Endothelial cell of umbilical vein (primary cell): ENCODE data around the gene IFNA2. TPM values are rescaled to one million over a fixed set of nuclear protein-coding genes. Genes with fewer than 3 reads are reported as not detected.

Experiments
- BruUV-seq: library from RNA; stranded (reverse); fragments of 400-500 nt; replicated peaks from 2 replicates; lab custom pipeline; 2021; lab: Mats Ljungman, UMichigan
- CTCF ChIA-PET: fragments of 300-600, 350-600 bp; sonication (Branson Sonifier 250); formaldehyde crosslinking; loops from one replicate; lab custom pipeline; 2021; ENCODE audit warnings: antibody characterized with exemption, inconsistent platforms; lab: Charles Lee
- POLR2A ChIA-PET: fragments of 300-600, 350-600 bp; sonication (Branson Sonifier 250); formaldehyde crosslinking; loops from one replicate; lab custom pipeline; 2021; ENCODE audit warnings: antibody characterized with exemption, inconsistent platforms; lab: Charles Lee
- DNase-seq: peaks from one replicate; pipeline ENCODE4 v3.0.0-alpha.2; 2011; ENCODE audit warnings: low read depth, low spot score
- FAIRE-seq: peaks from 2 replicates; lab custom pipeline; 2011; peaks lifted over from hg19 to GRCh38; lab: Jason Lieb, UNC
- H2AFZ ChIP-seq: 2 replicates; pipeline ENCODE4 v1.6.0; 2012; ENCODE audit warnings: low read depth, low read length, control low read depth, inconsistent platforms
- H3K27ac ChIP-seq: 2 replicates; pipeline ENCODE4 v1.5.1; 2011; ENCODE audit warnings: low read depth, mild to moderate bottlenecking, control low read depth, low read length, moderate library complexity; ENCODE audit not compliant: insufficient read depth
- H3K27me3 ChIP-seq, 2 experiments: 2 replicates each; pipeline versions ENCODE4 v1.6.0 to v1.6.1; 2011; ENCODE audit warnings: low read length in 2 of 2, mixed read lengths in 1 of 2; ENCODE audit not compliant: control insufficient read depth in 2 of 2, insufficient read depth in 2 of 2
- H3K36me3 ChIP-seq, 2 experiments: 2 replicates in 1 of 2; 3 replicates in 1 of 2; pipeline ENCODE4 v1.5.1; 2011; ENCODE audit warnings: low read length in 2 of 2, mild to moderate bottlenecking in 1 of 2, moderate library complexity in 1 of 2; ENCODE audit not compliant: control insufficient read depth in 2 of 2, insufficient read depth in 2 of 2; ENCODE audit errors: extremely low read depth in 1 of 2
- H3K4me1 ChIP-seq: 3 replicates; pipeline ENCODE4 v1.5.1; 2011; ENCODE audit warnings: mild to moderate bottlenecking, low read length; ENCODE audit not compliant: control insufficient read depth, insufficient read depth; ENCODE audit errors: extremely low read depth
- H3K4me2 ChIP-seq: 2 replicates; pipeline ENCODE4 v1.6.1; 2011; ENCODE audit warnings: low read length, control low read depth, mixed read lengths; ENCODE audit not compliant: insufficient read depth
- H3K4me3 ChIP-seq, 3 experiments: fragments of 200-600 bp in 1 of 3; sonication (generic), shearing (Covaris generic) in 1 of 3; replicated peaks in 1 of 3; 2 replicates each; pipeline ENCODE4 v1.5.1; 2011 to 2016; ENCODE audit warnings: control low read depth in 3 of 3, low read length in 3 of 3, mild to moderate bottlenecking in 2 of 3, inconsistent platforms in 1 of 3, low read depth in 1 of 3, moderate library complexity in 1 of 3; ENCODE audit not compliant: insufficient read depth in 1 of 3
- H3K79me2 ChIP-seq: 2 replicates; pipeline ENCODE4 v1.6.0; 2012; ENCODE audit warnings: low read length, inconsistent platforms; ENCODE audit not compliant: control insufficient read depth, insufficient read depth
- H3K9ac ChIP-seq: replicated peaks from 2 replicates; pipeline ENCODE3; 2011; ENCODE audit warnings: low read length, control low read depth; ENCODE audit not compliant: insufficient read depth; ENCODE audit errors: extremely low read depth
- H3K9me1 ChIP-seq: replicated peaks from 3 replicates; pipeline ENCODE4 v1.6.0; 2011; ENCODE audit warnings: mild to moderate bottlenecking, low read length; ENCODE audit not compliant: control insufficient read depth, insufficient read depth; ENCODE audit errors: extremely low read depth
- H3K9me3 ChIP-seq: replicated peaks from 2 replicates; pipeline ENCODE4 v1.5.1; 2012; ENCODE audit warnings: low read length, inconsistent platforms; ENCODE audit not compliant: control insufficient read depth, insufficient read depth
- H4K20me1 ChIP-seq: replicated peaks from 2 replicates; pipeline ENCODE3; 2011; ENCODE audit warnings: mild to moderate bottlenecking, low read length; ENCODE audit not compliant: control insufficient read depth, insufficient read depth; ENCODE audit errors: extremely low read depth
- CTCF ChIP-seq, 2 donors: IDR thresholded peaks; 1 replicate in 1 of 2; 2 replicates in 1 of 2; pipeline ENCODE4 v1.5.1; 2011; ENCODE audit warnings: low read length in 2 of 2, mild to moderate bottlenecking in 2 of 2, moderate library complexity in 2 of 2, control low read depth in 1 of 2, inconsistent platforms in 1 of 2, low read depth in 1 of 2; ENCODE audit not compliant: insufficient read depth in 1 of 2; ENCODE audit errors: extremely low read depth in 1 of 2
- FOS ChIP-seq: IDR thresholded peaks from 2 replicates; pipeline ENCODE4 v1.6.1; 2011; ENCODE audit warnings: mild to moderate bottlenecking, low read length, moderate library complexity, borderline replicate concordance; ENCODE audit not compliant: insufficient read depth
- GATA2 ChIP-seq: IDR thresholded peaks from 2 replicates; pipeline ENCODE4 v1.7.0; 2011; ENCODE audit warnings: low read depth, mild to moderate bottlenecking, moderate library complexity, mixed read lengths, low read length; ENCODE audit not compliant: insufficient read length, insufficient read depth
- JUN ChIP-seq: IDR thresholded peaks from 2 replicates; pipeline ENCODE4 v1.6.1; 2011; ENCODE audit warnings: borderline replicate concordance, low read depth; ENCODE audit not compliant: insufficient read length, insufficient read depth
- MAX ChIP-seq: IDR thresholded peaks from 2 replicates; pipeline ENCODE4 v1.6.1; 2011; ENCODE audit not compliant: insufficient read depth, insufficient read length
- POLR2AphosphoS5 ChIP-seq: IDR thresholded peaks from 2 replicates; pipeline ENCODE4 v1.6.1; 2012; ENCODE audit warnings: low read depth, mild to moderate bottlenecking, control low read depth, low read length, moderate library complexity; ENCODE audit not compliant: insufficient read depth
- dilution Hi-C: fragments of 300-500 bp; cut with MboI; formaldehyde crosslinking; loops from one replicate; pipeline ENCODE4 v1.15.0; 2019; ENCODE audit warnings: low sequenced_read_pairs; ENCODE audit not compliant: extremely low pct_ligation_motif_present
- intact Hi-C: fragments of 100-400 bp; cut with micrococcal nuclease; formaldehyde crosslinking; loops from one replicate; pipeline ENCODE4 v1.10.0; 2022
- polyA plus RNA-seq, 4 experiments: library from polyadenylated mRNA; depleted of rRNA in 3 of 4; stranded (reverse) in 3 of 4; unstranded in 1 of 4; fragments of >200 nt; gene quantifications; 2 replicates each; pipeline versions ENCODE4 v1.2.1 to v1.2.3, GENCODE V29; 2011 to 2012; ENCODE audit warnings: missing spikeins in 1 of 4
- total RNA-seq: library from RNA; stranded (reverse); gene quantifications from 2 replicates; pipeline ENCODE4 v1.2.3, GENCODE V29; 2021

Gene IFNA2
- total and polyA plus RNA-seq, 2 donors (not counting 3 experiments of a cell fraction or from before 2014, with no cell fraction given) = not detected

- FAIRE-seq = no peak
- ChIA-PET POLR2A (no interaction called here), CTCF (interaction anchor here (0.9 to 1.6 kb wide), 2 partner anchors 19 to 20 kb away, joined by 3 to 5 read pairs; no protein-coding TSS in a partner anchor)
- no peak overlapping the region for H3K9ac ChIP-seq
- TF ChIP-seq JUN = no peak
- TF ChIP-seq POLR2AphosphoS5 = no peak
- TF ChIP-seq GATA2 = no peak
- no peak for TF ChIP-seq MAX
- TF ChIP-seq CTCF (IDR thresholded peaks at IDR 0.05; ENCODE audit: extremely low read depth in 1 of 2, insufficient read depth in 1 of 2, low read depth in 1 of 2, low read length in 2 of 2) = no peak
- no peak for TF ChIP-seq FOS
- H3K79me2 ChIP-seq = no peaks in the 10 kb centered on the region
- H3K9me3 ChIP-seq = no peaks in the 10 kb centered on the region
- H2AFZ ChIP-seq = no peak overlapping the region
- no peaks in the 10 kb centered on the region for H3K36me3 ChIP-seq
- dilution Hi-C loops = no loop called here
- H3K27ac ChIP-seq = no peak overlapping the region
- H3K4me3 ChIP-seq = no peak overlapping the region
- BruUV-seq = no TSS peak
- no peak overlapping the region for H3K4me2 ChIP-seq
- no peaks in the 10 kb centered on the region for H3K4me1 ChIP-seq
- no peaks in the 10 kb centered on the region for H3K9me1 ChIP-seq
- no peaks in the 10 kb centered on the region for H4K20me1 ChIP-seq
- intact Hi-C loops = no loop called here
- H3K27me3 ChIP-seq = peaks cover 20 to 42% of the 10 kb centered on the region in 2 experiments
- no peak for DNase-seq
Measured at GRCh38 chr9:21414220-21414940, 29.2 kb upstream of the IFNA2 start.
